Measurements from ENCODE around the gene RIPOR2.

The RIPOR2 gene

GRCh38 chr6:24821860-24822444 lies 113.8 kb downstream of the RIPOR2 start (continued):
- TF ChIP-seq PRDM2 (tag by site-specific recombination; IDR thresholded peaks at IDR 0.05; ENCODE audit: borderline replicate concordance) = no peak
- TF ChIP-seq SALL2 (tag by site-specific recombination; IDR thresholded peaks at IDR 0.05; ENCODE audit: borderline replicate concordance) = no peak
- TF ChIP-seq GLIS1 (tag by site-specific recombination; IDR thresholded peaks at IDR 0.05) = no peak
- no peak for TF ChIP-seq ZNF354C (tag by site-specific recombination; IDR thresholded peaks at IDR 0.05; ENCODE audit: borderline replicate concordance, low read depth)

GRCh38 chr6:24818346-24818745 lies 117.4 kb downstream of the RIPOR2 start:
- TF ChIP-seq YY1 (tag by site-specific recombination; IDR thresholded peaks at IDR 0.05) = no peak
- no peak for TF ChIP-seq GLI2 (tag by site-specific recombination; IDR thresholded peaks at IDR 0.05; ENCODE audit: borderline replicate concordance, low read depth)
- TF ChIP-seq ZNF133 (tag by site-specific recombination; IDR thresholded peaks at IDR 0.05) = no peak
- TF ChIP-seq ZNF24 (tag by site-specific recombination; IDR thresholded peaks at IDR 0.05) = no peak
- no peak for TF ChIP-seq ZNF223 (tag by site-specific recombination; IDR thresholded peaks at IDR 0.05)
- TF ChIP-seq, protein P1, sequence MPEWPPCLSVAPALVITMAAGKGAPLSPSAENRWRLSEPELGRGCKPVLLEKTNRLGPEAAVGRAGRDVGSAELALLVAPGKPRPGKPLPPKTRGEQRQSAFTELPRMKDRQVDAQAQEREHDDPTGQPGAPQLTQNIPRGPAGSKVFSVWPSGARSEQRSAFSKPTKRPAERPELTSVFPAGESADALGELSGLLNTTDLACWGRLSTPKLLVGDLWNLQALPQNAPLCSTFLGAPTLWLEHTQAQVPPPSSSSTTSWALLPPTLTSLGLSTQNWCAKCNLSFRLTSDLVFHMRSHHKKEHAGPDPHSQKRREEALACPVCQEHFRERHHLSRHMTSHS (tag by site-specific recombination; IDR thresholded peaks at IDR 0.05) = no peak
- Histone ChIP-seq H3K4me3 (ENCODE audit: low read depth, low read length) (no peak overlapping the region), H3K9me3 (ENCODE audit: control insufficient read depth, insufficient read depth, low read depth, low read length) (no peaks in the 10 kb centered on the region), H3K4me1 (ENCODE audit: control insufficient read depth, insufficient read depth, low read length) (no peaks in the 10 kb centered on the region), H3K27ac (ENCODE audit: extremely low read depth, low read depth, low read length) (no peak overlapping the region), H3K36me3 (ENCODE audit: control insufficient read depth in 2 of 2, insufficient read depth in 1 of 2, low read length in 2 of 2) (no peaks in the 10 kb centered on the region)
- CTCF ChIA-PET = interaction anchor here (0.7 kb wide), 1 partner anchor 211 kb away, joined by 3 read pairs; no protein-coding TSS in a partner anchor
- POLR2A ChIA-PET = no interaction called here

DNA sequence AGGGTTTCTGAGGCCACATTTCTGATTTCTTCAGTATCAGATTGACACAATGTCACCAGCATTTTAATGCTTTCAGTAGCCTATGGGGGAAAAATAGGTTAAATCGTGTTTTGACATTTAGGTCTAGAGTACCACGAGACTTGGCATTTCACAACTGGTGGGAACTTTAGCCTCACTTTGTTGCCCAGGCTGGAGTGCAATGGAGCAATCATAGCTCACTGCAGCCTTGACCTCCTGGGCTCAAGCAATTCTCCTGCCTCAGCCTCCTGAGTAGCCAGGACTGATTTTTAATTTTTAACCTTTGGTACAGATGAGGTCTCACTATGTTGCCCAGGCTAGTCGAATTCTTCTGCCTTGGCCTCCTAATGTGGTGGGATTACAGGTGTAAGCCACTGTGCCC lies 126.0 kb downstream of the RIPOR2 start:
- no peak overlapping the region for H3K27ac ChIP-seq (ENCODE audit: extremely low read depth, low read depth, low read length)
- no peaks in the 10 kb centered on the region for H3K4me1 ChIP-seq (ENCODE audit: control insufficient read depth, insufficient read depth, low read length)
- ChIA-PET CTCF (interaction anchor here (1.0 kb wide), 1 partner anchor 182 kb away, joined by 3 read pairs; no protein-coding TSS in a partner anchor), POLR2A (no interaction called here)
- H3K36me3 ChIP-seq (ENCODE audit: control insufficient read depth in 2 of 2, insufficient read depth in 1 of 2, low read length in 2 of 2) = no peaks in the 10 kb centered on the region
- no peaks in the 10 kb centered on the region for H3K9me3 ChIP-seq (ENCODE audit: control insufficient read depth, insufficient read depth, low read depth, low read length)
- no peak overlapping the region for H3K4me3 ChIP-seq (ENCODE audit: low read depth, low read length)
- TF ChIP-seq ZNF394 (tag by site-specific recombination; IDR thresholded peaks at IDR 0.05; ENCODE audit: borderline replicate concordance) (no peak), ZSCAN5A (tag by site-specific recombination; IDR thresholded peaks at IDR 0.05) (no peak)
- TF ChIP-seq, protein P2, sequence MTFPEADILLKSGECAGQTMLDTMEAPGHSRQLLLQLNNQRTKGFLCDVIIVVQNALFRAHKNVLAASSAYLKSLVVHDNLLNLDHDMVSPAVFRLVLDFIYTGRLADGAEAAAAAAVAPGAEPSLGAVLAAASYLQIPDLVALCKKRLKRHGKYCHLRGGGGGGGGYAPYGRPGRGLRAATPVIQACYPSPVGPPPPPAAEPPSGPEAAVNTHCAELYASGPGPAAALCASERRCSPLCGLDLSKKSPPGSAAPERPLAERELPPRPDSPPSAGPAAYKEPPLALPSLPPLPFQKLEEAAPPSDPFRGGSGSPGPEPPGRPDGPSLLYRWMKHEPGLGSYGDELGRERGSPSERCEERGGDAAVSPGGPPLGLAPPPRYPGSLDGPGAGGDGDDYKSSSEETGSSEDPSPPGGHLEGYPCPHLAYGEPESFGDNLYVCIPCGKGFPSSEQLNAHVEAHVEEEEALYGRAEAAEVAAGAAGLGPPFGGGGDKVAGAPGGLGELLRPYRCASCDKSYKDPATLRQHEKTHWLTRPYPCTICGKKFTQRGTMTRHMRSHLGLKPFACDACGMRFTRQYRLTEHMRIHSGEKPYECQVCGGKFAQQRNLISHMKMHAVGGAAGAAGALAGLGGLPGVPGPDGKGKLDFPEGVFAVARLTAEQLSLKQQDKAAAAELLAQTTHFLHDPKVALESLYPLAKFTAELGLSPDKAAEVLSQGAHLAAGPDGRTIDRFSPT (tag by site-specific recombination; IDR thresholded peaks at IDR 0.05) = no peak

Data from HEK293 (cell line).